ENCODE results near the gene FAM193B.

DNA sequence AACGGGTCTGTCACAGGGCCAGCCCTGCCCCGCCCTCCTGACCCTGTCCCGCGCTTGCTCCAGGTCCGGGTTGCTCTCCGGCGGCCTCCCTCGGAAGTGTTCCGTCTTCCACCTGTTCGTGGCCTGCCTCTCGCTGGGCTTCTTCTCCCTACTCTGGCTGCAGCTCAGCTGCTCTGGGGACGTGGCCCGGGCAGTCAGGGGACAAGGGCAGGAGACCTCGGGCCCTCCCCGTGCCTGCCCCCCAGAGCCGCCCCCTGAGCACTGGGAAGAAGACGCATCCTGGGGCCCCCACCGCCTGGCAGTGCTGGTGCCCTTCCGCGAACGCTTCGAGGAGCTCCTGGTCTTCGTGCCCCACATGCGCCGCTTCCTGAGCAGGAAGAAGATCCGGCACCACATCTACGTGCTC, 49.8 kb upstream of the FAM193B start:
- no peak for TF ChIP-seq GATA2 (IDR thresholded peaks at IDR 0.05; ENCODE audit: low read depth, low read length)
- TF ChIP-seq GATA3 (IDR thresholded peaks at IDR 0.05; ENCODE audit: low read depth, low read length) = no peak
